Neural crest cell (in vitro differentiated cells): Measurements from ENCODE around the gene STAC2. TPM values are rescaled to one million over a fixed set of nuclear protein-coding genes. Genes with fewer than 3 reads are reported as not detected.

Experiments used
- DNase-seq: peaks from one replicate; pipeline ENCODE4 v3.0.0; 2021; ENCODE audit warnings: low read depth, mixed read lengths, low spot score
- H3K27ac Mint-ChIP-seq: one replicate; pipeline ENCODE4 v1.8.0; 2021; ENCODE audit warnings: mild to moderate bottlenecking, mixed read lengths; ENCODE audit not compliant: unreplicated experiment
- H3K27me3 Mint-ChIP-seq: 2 replicates; pipeline ENCODE4 v1.8.0; 2021; ENCODE audit warnings: low read depth, mild to moderate bottlenecking, mixed read lengths
- H3K36me3 Mint-ChIP-seq: 2 replicates; pipeline ENCODE4 v1.8.0; 2021; ENCODE audit warnings: low read depth, mild to moderate bottlenecking, mixed read lengths
- H3K4me1 Mint-ChIP-seq: 2 replicates; pipeline ENCODE4 v1.8.0; 2021; ENCODE audit warnings: mixed read lengths
- H3K4me3 Mint-ChIP-seq: one replicate; pipeline ENCODE4 v1.8.0; 2021; ENCODE audit warnings: mild to moderate bottlenecking, mixed read lengths
- H3K9me3 Mint-ChIP-seq: 2 replicates; pipeline ENCODE4 v1.8.0; 2021; ENCODE audit warnings: mixed read lengths
- CTCF ChIP-seq: fragments of 200-600 bp; sonication (generic); conservative IDR thresholded peaks from 2 replicates; pipeline ENCODE4 v1.5.0; 2021; ENCODE audit warnings: antibody characterized with exemption, mild to moderate bottlenecking
- total RNA-seq: library from RNA; stranded (reverse); gene quantifications from 2 replicates; pipeline ENCODE4 v1.2.1, GENCODE V29; 2021

Gene STAC2
- total RNA-seq, 1 donor from 2014 or later = 1.0 TPM

GRCh38 chr17:39181303-39181702 is 44.4 kb downstream of the STAC2 start:
- Mint-ChIP-seq H3K27ac (no peak overlapping the region), H3K4me1 (no peaks in the 10 kb centered on the region), H3K36me3 (peaks cover 19% of the 10 kb centered on the region), H3K27me3 (no peaks in the 10 kb centered on the region), H3K9me3 (no peaks in the 10 kb centered on the region), H3K4me3 (no peak overlapping the region)
- TF ChIP-seq CTCF = no peak
- DNase-seq = no peak

DNA sequence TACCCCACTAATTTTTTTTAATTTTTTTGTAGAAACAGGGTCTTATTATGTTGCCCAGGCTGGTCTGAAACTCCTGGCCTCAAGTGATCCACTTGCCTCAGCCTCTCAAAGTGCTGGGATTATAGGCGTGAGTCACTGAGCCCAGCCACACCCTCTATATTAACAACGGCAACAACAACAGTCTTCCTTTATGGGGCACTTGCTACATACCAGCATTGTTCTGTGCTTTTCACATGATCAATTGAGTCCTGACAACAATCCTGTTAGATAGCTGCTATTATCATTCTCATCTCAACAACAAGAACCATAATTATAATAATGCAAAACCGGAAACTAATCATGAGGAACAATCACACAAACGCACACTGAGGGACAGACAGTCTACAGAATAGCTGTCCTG is 47.2 kb downstream of the STAC2 start:
- peaks cover 21% of the 10 kb centered on the region for H3K36me3 Mint-ChIP-seq
- no peaks in the 10 kb centered on the region for H3K9me3 Mint-ChIP-seq
- DNase-seq = no peak
- H3K27ac Mint-ChIP-seq = no peak overlapping the region
- no peaks in the 10 kb centered on the region for H3K27me3 Mint-ChIP-seq
- TF ChIP-seq CTCF = no peak
- H3K4me3 Mint-ChIP-seq = no peak overlapping the region
- H3K4me1 Mint-ChIP-seq = peaks cover 1% of the 10 kb centered on the region

- H3K9me3 Mint-ChIP-seq = no peaks in the 10 kb centered on the region
- H3K4me1 Mint-ChIP-seq = peaks cover 7% of the 10 kb centered on the region
- peaks cover 14% of the 10 kb centered on the region for H3K36me3 Mint-ChIP-seq
- no peak for DNase-seq
- no peak for TF ChIP-seq CTCF
- H3K27me3 Mint-ChIP-seq = no peaks in the 10 kb centered on the region
- no peak overlapping the region for H3K4me3 Mint-ChIP-seq
- H3K27ac Mint-ChIP-seq = no peak overlapping the region
These were observed 48.5 kb downstream of the STAC2 start for GRCh38 chr17:39177256-39177655.

DNA sequence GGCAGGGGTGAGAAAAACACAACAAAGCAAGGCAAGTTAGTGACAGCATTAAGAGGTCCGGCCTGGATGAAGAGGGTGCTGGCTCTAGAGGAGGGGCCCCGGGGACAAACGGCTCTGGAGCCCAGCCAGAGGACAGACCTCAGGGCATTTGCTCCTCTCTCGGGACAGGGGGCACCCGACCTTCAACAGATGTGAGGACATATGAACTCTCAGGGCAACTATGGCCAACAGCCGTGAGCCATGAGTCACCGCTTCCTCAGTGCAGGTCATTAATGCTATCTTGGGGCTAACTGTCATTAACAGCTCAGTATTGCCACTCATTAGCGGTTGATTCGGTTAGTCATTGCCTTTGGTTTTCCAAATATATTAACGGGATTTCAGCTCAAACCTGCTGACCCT is 50.1 kb downstream of the STAC2 start:
- Mint-ChIP-seq H3K27me3 (no peaks in the 10 kb centered on the region), H3K27ac (no peak overlapping the region), H3K4me1 (peaks cover 8% of the 10 kb centered on the region), H3K36me3 (peaks cover 14% of the 10 kb centered on the region), H3K4me3 (no peak overlapping the region), H3K9me3 (no peaks in the 10 kb centered on the region)
- TF ChIP-seq CTCF = no peak
- DNase-seq = no peak

- H3K9me3 Mint-ChIP-seq = no peaks in the 10 kb centered on the region
- peaks cover 14% of the 10 kb centered on the region for H3K36me3 Mint-ChIP-seq
- H3K27me3 Mint-ChIP-seq = no peaks in the 10 kb centered on the region
- H3K4me1 Mint-ChIP-seq = peaks cover 8% of the 10 kb centered on the region
- no peak overlapping the region for H3K27ac Mint-ChIP-seq
- peak overlapping the region; percentile 12 for H3K4me3 Mint-ChIP-seq
- DNase-seq = peak; percentile 78
- TF ChIP-seq CTCF = peak; percentile 88
These were observed 50.6 kb downstream of the STAC2 start for GRCh38 chr17:39174920-39175694.
